ENCODE measurements around the gene TMEM87A.

DNA sequence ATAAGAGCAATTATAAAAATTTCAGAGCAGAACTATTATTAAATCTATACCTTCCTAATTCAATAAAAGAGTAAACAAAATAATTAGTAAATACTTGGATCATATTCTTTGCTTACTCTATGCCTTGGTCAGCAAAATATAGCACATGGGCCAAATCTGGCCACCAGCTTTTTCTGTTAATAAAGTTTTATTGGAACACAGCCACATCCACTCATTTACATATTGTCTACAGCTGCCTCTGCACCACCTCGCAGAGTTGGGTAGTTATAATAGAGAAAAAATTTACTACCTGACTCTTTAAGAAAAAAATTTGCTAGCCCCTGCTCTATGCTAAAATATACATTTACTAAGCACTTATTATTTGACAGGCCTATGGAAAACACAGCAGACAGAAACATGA, 32.4 kb downstream of the TMEM87A start:
- TF ChIP-seq POLR2A (IDR thresholded peaks at IDR 0.05; ENCODE audit: control extremely low read depth in 1 of 2, low read depth in 2 of 2, low read length in 2 of 2), result no peak
- TF ChIP-seq SP1 (IDR thresholded peaks at IDR 0.05; ENCODE audit: low read depth, low read length), result no peak
- TF ChIP-seq FOSL1 (IDR thresholded peaks at IDR 0.05; ENCODE audit: insufficient read depth, low read depth, low read length), result no peak
- TF ChIP-seq, protein P1, sequence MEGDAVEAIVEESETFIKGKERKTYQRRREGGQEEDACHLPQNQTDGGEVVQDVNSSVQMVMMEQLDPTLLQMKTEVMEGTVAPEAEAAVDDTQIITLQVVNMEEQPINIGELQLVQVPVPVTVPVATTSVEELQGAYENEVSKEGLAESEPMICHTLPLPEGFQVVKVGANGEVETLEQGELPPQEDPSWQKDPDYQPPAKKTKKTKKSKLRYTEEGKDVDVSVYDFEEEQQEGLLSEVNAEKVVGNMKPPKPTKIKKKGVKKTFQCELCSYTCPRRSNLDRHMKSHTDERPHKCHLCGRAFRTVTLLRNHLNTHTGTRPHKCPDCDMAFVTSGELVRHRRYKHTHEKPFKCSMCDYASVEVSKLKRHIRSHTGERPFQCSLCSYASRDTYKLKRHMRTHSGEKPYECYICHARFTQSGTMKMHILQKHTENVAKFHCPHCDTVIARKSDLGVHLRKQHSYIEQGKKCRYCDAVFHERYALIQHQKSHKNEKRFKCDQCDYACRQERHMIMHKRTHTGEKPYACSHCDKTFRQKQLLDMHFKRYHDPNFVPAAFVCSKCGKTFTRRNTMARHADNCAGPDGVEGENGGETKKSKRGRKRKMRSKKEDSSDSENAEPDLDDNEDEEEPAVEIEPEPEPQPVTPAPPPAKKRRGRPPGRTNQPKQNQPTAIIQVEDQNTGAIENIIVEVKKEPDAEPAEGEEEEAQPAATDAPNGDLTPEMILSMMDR (IDR thresholded peaks at IDR 0.05; ENCODE audit: control extremely low read depth in 1 of 3, insufficient read depth in 1 of 3, low read depth in 1 of 3, low read length in 3 of 3), result no peak
- TF ChIP-seq SAP30 (IDR thresholded peaks at IDR 0.05; ENCODE audit: insufficient read depth, insufficient replicate concordance, low read length), result no peak
- no peak for TF ChIP-seq HDAC2 (IDR thresholded peaks at IDR 0.05; ENCODE audit: borderline replicate concordance in 1 of 2, low read depth in 2 of 2, low read length in 2 of 2)
- TF ChIP-seq NRF1 (IDR thresholded peaks at IDR 0.05; ENCODE audit: low read depth, low read length), result no peak
- TF ChIP-seq SUZ12 (IDR thresholded peaks at IDR 0.05; ENCODE audit: low read length), result no peak
- TF ChIP-seq, protein P2, sequence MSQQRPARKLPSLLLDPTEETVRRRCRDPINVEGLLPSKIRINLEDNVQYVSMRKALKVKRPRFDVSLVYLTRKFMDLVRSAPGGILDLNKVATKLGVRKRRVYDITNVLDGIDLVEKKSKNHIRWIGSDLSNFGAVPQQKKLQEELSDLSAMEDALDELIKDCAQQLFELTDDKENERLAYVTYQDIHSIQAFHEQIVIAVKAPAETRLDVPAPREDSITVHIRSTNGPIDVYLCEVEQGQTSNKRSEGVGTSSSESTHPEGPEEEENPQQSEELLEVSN (IDR thresholded peaks at IDR 0.05), result no peak
- TF ChIP-seq PHF8 (conservative IDR thresholded peaks at IDR 0.05; ENCODE audit: low read depth, low read length), result no peak
- no peak for TF ChIP-seq RNF2 (IDR thresholded peaks at IDR 0.05; ENCODE audit: borderline replicate concordance, low read depth, low read length, missing control alignments, poor library complexity, severe bottlenecking)
- TF ChIP-seq EP300 (IDR thresholded peaks at IDR 0.05; ENCODE audit: borderline replicate concordance in 1 of 2, low read depth in 2 of 2, low read length in 2 of 2), result no peak
- no peak for TF ChIP-seq POLR2AphosphoS5 (IDR thresholded peaks at IDR 0.05; ENCODE audit: low read depth, low read length)
- TF ChIP-seq MAFK (IDR thresholded peaks at IDR 0.05; ENCODE audit: low read depth, low read length), result no peak
